Transverse colon (tissue), 4 donors: ENCODE measurements around the gene ENDOV.

Source experiments
- CTCF ChIP-seq, 5 experiments: fragments of 200-600 bp in 3 of 5; fragments of 450-650 bp in 2 of 5; sonication (generic) in 3 of 5; IDR thresholded peaks; 1 replicate in 2 of 5; 2 replicates in 3 of 5; pipeline ENCODE4 v1.5.1; 2016 to 2017; ENCODE audit warnings: antibody characterized with exemption in 5 of 5, inconsistent platforms in 3 of 5, mild to moderate bottlenecking in 2 of 5, moderate library complexity in 1 of 5
- POLR2AphosphoS5 ChIP-seq, 3 donors: sonication (generic); formaldehyde crosslinking; IDR thresholded peaks; one replicate each; pipeline ENCODE4 v1.6.1; 2016; ENCODE audit warnings: antibody characterized with exemption in 3 of 3

GRCh38 chr17:80389011-80389995 is 25.7 kb upstream of the ENDOV start:
- TF ChIP-seq CTCF (IDR thresholded peaks at IDR 0.05) (no peak), POLR2AphosphoS5 (IDR thresholded peaks at IDR 0.05) (no peak)
